NT2/D1 (cell line): ENCODE results near the gene SHMT1.

Experiments
- DNase-seq: peaks from one replicate; pipeline ENCODE4 v3.0.0-alpha.2; 2011; ENCODE audit warnings: low read depth, low spot score
- H3K27me3 ChIP-seq: 2 replicates; pipeline ENCODE4 v1.6.0; 2011; ENCODE audit warnings: mild to moderate bottlenecking; ENCODE audit not compliant: insufficient read length, insufficient read depth
- H3K36me3 ChIP-seq: 2 replicates; pipeline ENCODE4 v1.6.1; 2011; ENCODE audit warnings: mild to moderate bottlenecking, low read length, mixed read lengths; ENCODE audit not compliant: insufficient read depth, insufficient read length
- H3K4me1 ChIP-seq: 2 replicates; pipeline ENCODE4 v1.5.1; 2011; ENCODE audit not compliant: insufficient read depth, insufficient read length
- H3K4me3 ChIP-seq: 2 replicates; pipeline ENCODE4 v1.5.1; 2011; ENCODE audit warnings: low read depth; ENCODE audit not compliant: insufficient read length
- H3K9ac ChIP-seq: 2 replicates; pipeline ENCODE4 v1.6.0; 2011; ENCODE audit warnings: low read depth; ENCODE audit not compliant: insufficient read length
- H3K9me3 ChIP-seq: 2 replicates; pipeline ENCODE4 v1.5.1; 2011; ENCODE audit warnings: mild to moderate bottlenecking, low read length; ENCODE audit not compliant: insufficient read depth
- SUZ12 ChIP-seq: IDR thresholded peaks from 2 replicates; pipeline ENCODE4 v1.6.1; 2011; ENCODE audit not compliant: insufficient read length, insufficient read depth; ENCODE audit errors: extremely low read depth
- YY1 ChIP-seq: IDR thresholded peaks from 2 replicates; pipeline ENCODE4 v1.6.1; 2011; ENCODE audit not compliant: insufficient read length, insufficient read depth
- ZNF274 ChIP-seq: IDR thresholded peaks from 2 replicates; pipeline ENCODE4 v1.6.1; 2011; ENCODE audit warnings: mild to moderate bottlenecking, low read depth, low read length

SHMT1 gene

GRCh38 chr17:18322522-18322921, 40.8 kb downstream of the SHMT1 start:
- peaks cover 84% of the 10 kb centered on the region for H3K36me3 ChIP-seq
- no peaks in the 10 kb centered on the region for H3K27me3 ChIP-seq
- no peak for DNase-seq
- H3K4me3 ChIP-seq = no peak overlapping the region
- H3K9me3 ChIP-seq = peaks cover 13% of the 10 kb centered on the region; the same call in 1 of the 2 replicates
- TF ChIP-seq SUZ12 (no peak), YY1 (no peak), ZNF274 (no peak)
- peaks cover 6% of the 10 kb centered on the region for H3K4me1 ChIP-seq
- no peak overlapping the region for H3K9ac ChIP-seq

DNA sequence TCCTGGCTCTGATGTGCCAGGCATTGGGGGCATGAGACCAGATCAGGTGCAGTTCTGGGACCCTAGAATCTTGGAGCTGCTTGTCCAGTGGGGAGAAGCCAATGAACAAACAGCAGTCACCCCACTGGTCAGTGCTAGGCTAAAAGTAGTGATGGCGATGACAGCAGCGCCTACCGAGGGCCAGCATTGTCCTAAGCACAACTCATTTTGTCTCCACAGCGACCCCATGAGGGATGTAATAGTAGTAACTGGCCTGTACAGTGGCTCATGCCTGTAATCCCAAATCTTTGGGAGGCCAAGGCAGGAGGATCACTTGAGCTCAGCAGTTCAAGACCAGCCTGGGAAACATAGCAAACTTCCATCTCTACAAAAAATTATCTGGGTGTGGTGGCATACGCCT, 42.0 kb downstream of the SHMT1 start:
- Histone ChIP-seq H3K9ac (no peak overlapping the region), H3K9me3 (peaks cover 25% of the 10 kb centered on the region), H3K27me3 (no peaks in the 10 kb centered on the region), H3K36me3 (peaks cover 85% of the 10 kb centered on the region), H3K4me1 (peaks cover 8% of the 10 kb centered on the region), H3K4me3 (no peak overlapping the region)
- DNase-seq = no peak
- TF ChIP-seq YY1 (no peak), SUZ12 (no peak), ZNF274 (no peak)

DNA sequence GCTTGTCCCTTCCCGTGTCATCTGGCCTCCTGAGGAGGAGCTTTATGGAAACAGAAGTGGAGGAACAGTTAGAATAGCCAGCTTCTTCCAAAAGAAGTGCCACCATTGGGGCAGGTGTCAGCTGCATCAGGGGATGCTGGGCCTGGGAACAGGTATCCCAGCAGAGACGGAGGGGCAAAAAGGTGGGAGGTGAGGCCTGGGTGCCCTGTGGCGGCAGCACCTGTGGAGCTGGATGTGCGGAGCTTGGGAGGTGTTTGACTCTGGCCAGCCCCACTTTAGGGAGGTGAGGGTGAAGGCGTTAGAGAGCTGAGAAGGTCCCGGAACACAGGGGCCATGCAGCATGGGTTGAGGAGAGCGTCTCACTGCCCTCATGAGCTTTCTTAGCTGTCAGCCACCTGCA, 43.0 kb downstream of the SHMT1 start:
- Histone ChIP-seq H3K36me3 (peaks cover 83% of the 10 kb centered on the region), H3K27me3 (no peaks in the 10 kb centered on the region), H3K4me1 (peaks cover 12% of the 10 kb centered on the region), H3K4me3 (no peak overlapping the region), H3K9me3 (peaks cover 35% of the 10 kb centered on the region), H3K9ac (no peak overlapping the region)
- no peak for TF ChIP-seq SUZ12
- no peak for DNase-seq

- Histone ChIP-seq H3K27me3 (no peaks in the 10 kb centered on the region), H3K9me3 (peaks cover 29% of the 10 kb centered on the region), H3K4me1 (peaks cover 12% of the 10 kb centered on the region), H3K36me3 (peaks cover 77% of the 10 kb centered on the region), H3K9ac (peak overlapping the region; percentile 32), H3K4me3 (no peak overlapping the region)
- TF ChIP-seq YY1 (no peak), SUZ12 (no peak), ZNF274 (no peak)
- no peak for DNase-seq
Measured at GRCh38 chr17:18319604-18320256, 43.6 kb downstream of the SHMT1 start.

DNA sequence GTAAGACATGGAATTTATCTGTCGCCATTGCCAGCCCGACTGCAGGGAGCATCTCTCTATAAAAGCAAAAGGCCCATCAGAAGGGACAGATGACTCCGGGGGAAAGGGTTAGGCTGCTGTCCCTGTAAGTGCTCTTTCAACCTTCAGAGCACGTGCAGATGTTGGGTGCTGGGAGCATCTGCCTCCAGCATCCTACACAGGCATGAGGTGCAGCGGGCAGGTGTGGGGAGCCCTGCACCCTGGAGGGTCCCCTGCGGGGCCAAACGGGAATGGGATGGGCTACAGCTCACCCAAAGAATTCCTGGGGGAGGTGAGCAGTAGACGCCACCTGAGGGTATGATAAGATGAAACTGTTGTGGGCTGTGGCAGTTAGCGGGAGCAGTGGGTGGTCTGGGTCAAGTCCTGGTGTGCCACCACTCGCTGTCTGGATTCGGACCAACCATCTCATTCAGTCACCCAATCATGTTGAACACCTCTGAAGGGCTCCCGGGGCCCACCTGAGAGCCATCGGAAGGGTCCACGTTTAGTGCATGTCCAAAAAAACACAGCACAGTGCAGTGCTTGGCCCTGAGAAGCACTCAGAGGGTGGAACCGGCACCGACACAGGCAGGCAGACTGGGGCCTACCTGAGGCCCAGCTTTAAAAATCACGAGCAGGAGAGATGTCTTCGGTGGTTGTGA, 44.4 kb downstream of the SHMT1 start:
- H3K9ac ChIP-seq = no peak overlapping the region
- no peak overlapping the region for H3K4me3 ChIP-seq
- DNase-seq = no peak

GRCh38 chr17:18318117-18318516, 45.2 kb downstream of the SHMT1 start:
- no peaks in the 10 kb centered on the region for H3K27me3 ChIP-seq
- H3K36me3 ChIP-seq = peaks cover 70% of the 10 kb centered on the region
- DNase-seq = no peak
- no peak overlapping the region for H3K4me3 ChIP-seq
- H3K9ac ChIP-seq = no peak overlapping the region
- peaks cover 34% of the 10 kb centered on the region for H3K9me3 ChIP-seq
- peaks cover 12% of the 10 kb centered on the region for H3K4me1 ChIP-seq
- no peak for TF ChIP-seq ZNF274
- no peak for TF ChIP-seq YY1
- no peak for TF ChIP-seq SUZ12

More for the DNA sequence above, 44.4 kb downstream of the SHMT1 start:
- peaks cover 29% of the 10 kb centered on the region for H3K9me3 ChIP-seq
- TF ChIP-seq YY1 (no peak), SUZ12 (no peak), ZNF274 (no peak)
- peaks cover 12% of the 10 kb centered on the region for H3K4me1 ChIP-seq
- H3K36me3 ChIP-seq = peaks cover 70% of the 10 kb centered on the region
- no peaks in the 10 kb centered on the region for H3K27me3 ChIP-seq

GRCh38 chr17:18315961-18316360, 47.4 kb downstream of the SHMT1 start:
- Histone ChIP-seq H3K4me3 (peak overlapping the region; percentile 94), H3K27me3 (no peaks in the 10 kb centered on the region), H3K4me1 (peaks cover 12% of the 10 kb centered on the region), H3K9ac (peak overlapping the region; percentile 83), H3K36me3 (peaks cover 75% of the 10 kb centered on the region), H3K9me3 (peaks cover 34% of the 10 kb centered on the region)
- DNase-seq = no peak
- TF ChIP-seq SUZ12 (no peak), ZNF274 (no peak), YY1 (no peak)
